HepG2 (cell line): Measurements from ENCODE around the gene APRT. TPM values are rescaled to one million over a fixed set of nuclear protein-coding genes. Genes with fewer than 3 reads are reported as not detected.

Experiments
- AKNA ChIP-seq: sonication (generic); formaldehyde crosslinking; IDR thresholded peaks from 2 replicates; pipeline ENCODE4 v1.4.0; 2020; ENCODE audit warnings: missing genetic modification reagents, borderline replicate concordance
- CCAR2 ChIP-seq: fragments of 200-400 bp; formaldehyde crosslinking; optimal IDR thresholded peaks from 2 replicates; pipeline ENCODE3; 2018; ENCODE audit warnings: low read depth, mild to moderate bottlenecking, low read length, moderate library complexity
- CEBPG ChIP-seq: IDR thresholded peaks from 2 replicates; pipeline ENCODE4 v1.6.1; 2016
- FOXC1 ChIP-seq: sonication (generic); formaldehyde crosslinking; IDR thresholded peaks from 2 replicates; pipeline ENCODE4 v1.8.0; 2022; ENCODE audit warnings: mild to moderate bottlenecking, missing genetic modification reagents, borderline replicate concordance
- HNRNPK ChIP-seq: fragments of 200-400 bp; formaldehyde crosslinking; IDR thresholded peaks from 2 replicates; pipeline ENCODE4 v1.6.1; 2018; ENCODE audit warnings: low read length, low read depth, moderate library complexity, mild to moderate bottlenecking; ENCODE audit not compliant: poor library complexity, severe bottlenecking
- KAT2B ChIP-seq: fragments of 150-350 bp; IDR thresholded peaks from 2 replicates; pipeline ENCODE4 v1.6.1; 2014; ENCODE audit warnings: low read depth, low read length, borderline replicate concordance
- KLF13 ChIP-seq: sonication (generic); formaldehyde crosslinking; IDR thresholded peaks from 2 replicates; pipeline ENCODE4 v1.4.0; 2020; ENCODE audit warnings: mild to moderate bottlenecking, missing genetic modification reagents
- NFE2L2 ChIP-seq: fragments of 150-350 bp; IDR thresholded peaks from 2 replicates; pipeline ENCODE4 v1.6.1; 2014; ENCODE audit warnings: low read length
- RNF2 ChIP-seq: fragments of 450-650 bp; conservative IDR thresholded peaks from 2 replicates; pipeline ENCODE4 v1.6.1; 2016; ENCODE audit warnings: low read depth
- SUZ12 ChIP-seq: fragments of 150-350 bp; IDR thresholded peaks from 2 replicates; pipeline ENCODE4 v1.6.1; 2014; ENCODE audit warnings: low read depth, low read length
- TARDBP ChIP-seq: sonication (generic); formaldehyde crosslinking; IDR thresholded peaks from 2 replicates; pipeline ENCODE4 v1.8.0; 2022; ENCODE audit warnings: mild to moderate bottlenecking, missing genetic modification reagents
- YY1 ChIP-seq: IDR thresholded peaks from 2 replicates; pipeline ENCODE4 v1.6.1; 2011; ENCODE audit warnings: low read length, low read depth, moderate library complexity, mild to moderate bottlenecking; ENCODE audit not compliant: insufficient read depth, insufficient replicate concordance
- ZIK1 ChIP-seq: sonication (generic); formaldehyde crosslinking; IDR thresholded peaks from 2 replicates; pipeline ENCODE4 v1.5.0; 2020; ENCODE audit warnings: mild to moderate bottlenecking, low read depth, missing genetic modification reagents, borderline replicate concordance
- ZNF138 ChIP-seq: sonication (generic); formaldehyde crosslinking; IDR thresholded peaks from 2 replicates; pipeline ENCODE4 v1.5.0; 2020; ENCODE audit warnings: mild to moderate bottlenecking, low read depth, missing genetic modification reagents
- ZNF17 ChIP-seq: sonication (generic); formaldehyde crosslinking; IDR thresholded peaks from 2 replicates; pipeline ENCODE4 v1.5.0; 2020; ENCODE audit warnings: mild to moderate bottlenecking, missing genetic modification reagents
- ZNF20 ChIP-seq: sonication (generic); formaldehyde crosslinking; IDR thresholded peaks from 2 replicates; pipeline ENCODE4 v1.4.0; 2020; ENCODE audit warnings: mild to moderate bottlenecking, moderate library complexity, missing genetic modification reagents
- ZNF207 ChIP-seq: fragments of 450-650 bp; IDR thresholded peaks from 2 replicates; pipeline ENCODE4 v1.6.1; 2016; ENCODE audit warnings: antibody characterized with exemption, borderline replicate concordance
- ZNF280D ChIP-seq: sonication (generic); formaldehyde crosslinking; IDR thresholded peaks from 2 replicates; pipeline ENCODE4 v1.5.1; 2020; ENCODE audit warnings: mild to moderate bottlenecking, missing genetic modification reagents
- ZNF704 ChIP-seq: sonication (generic); formaldehyde crosslinking; IDR thresholded peaks from 2 replicates; pipeline ENCODE4 v1.8.1; 2023; ENCODE audit warnings: mild to moderate bottlenecking, inconsistent platforms, moderate library complexity, missing genetic modification reagents, borderline replicate concordance
- ZNF761 ChIP-seq: sonication (generic); formaldehyde crosslinking; conservative IDR thresholded peaks from 2 replicates; pipeline ENCODE4 v1.4.0; 2020; ENCODE audit warnings: mild to moderate bottlenecking, missing genetic modification reagents
- ZNF879 ChIP-seq: sonication (generic); formaldehyde crosslinking; IDR thresholded peaks from 2 replicates; pipeline ENCODE4 v1.8.1; 2023; ENCODE audit warnings: missing genetic modification reagents
- polyA plus RNA-seq, 8 experiments: library from polyadenylated mRNA; depleted of rRNA in 3 of 8; stranded (reverse) in 7 of 8; unstranded in 1 of 8; fragments of >200 nt; fragmentation: Illumina TruSeq in 4 of 8; extraction: Trizol in 4 of 8; gene quantifications; 2 replicates each; pipeline versions ENCODE4 v1.2.1 to v1.2.3, GENCODE V29; 2011 to 2016; ENCODE audit warnings: low read depth in 4 of 8, missing spikeins in 1 of 8, mixed read lengths in 1 of 8; ENCODE audit not compliant: insufficient read depth in 1 of 8
- total RNA-seq, 5 experiments: library from RNA; depleted of rRNA; stranded (reverse); fragments of >200 nt; fragmentation: Illumina TruSeq; extraction: Trizol; gene quantifications; 2 replicates each; pipeline ENCODE4 v1.2.3, GENCODE V29; 2016; ENCODE audit warnings: low read depth in 1 of 5

Gene APRT
- total and polyA plus RNA-seq, 2 of the 13 experiments (the other 11 are each of a cell fraction or from before 2014, with no cell fraction given), result 155 to 242 TPM

- no peak for TF ChIP-seq ZNF20 (CRISPR knock-in tag)
- TF ChIP-seq ZIK1 (CRISPR knock-in tag), result no peak
- TF ChIP-seq TARDBP (CRISPR knock-in tag), result no peak
- TF ChIP-seq HNRNPK, result peak; percentile 83
- no peak for TF ChIP-seq SUZ12
- no peak for TF ChIP-seq CCAR2
- TF ChIP-seq ZNF704, result peak; percentile 89; the same call in 1 of the 2 replicates
- TF ChIP-seq CEBPG (CRISPR knock-in tag), result no peak
- TF ChIP-seq YY1, result peak; percentile 98
- TF ChIP-seq ZNF138 (CRISPR knock-in tag), result peak; percentile 24; the same call in 1 of the 2 replicates
- TF ChIP-seq ZNF761 (CRISPR knock-in tag), result peak; percentile 56; the same call in 1 of the 2 replicates
- no peak for TF ChIP-seq ZNF207
- TF ChIP-seq NFE2L2, result no peak
- peak; percentile 92 for TF ChIP-seq KLF13 (CRISPR knock-in tag)
- TF ChIP-seq ZNF17, result no peak
- TF ChIP-seq KAT2B, result no peak
- no peak for TF ChIP-seq ZNF879 (CRISPR knock-in tag)
- TF ChIP-seq ZNF280D (CRISPR knock-in tag), result no peak
- no peak for TF ChIP-seq RNF2
- TF ChIP-seq AKNA (CRISPR knock-in tag), result no peak
- no peak for TF ChIP-seq FOXC1 (CRISPR knock-in tag)
Observed at GRCh38 chr16:88856828-88857727, 45.4 kb upstream of the APRT start, which contains the start of the genes GALNS and TRAPPC2L (continued).
